Heart right ventricle (tissue), 16 donors: ENCODE measurements around the gene EHMT1. TPM values are rescaled to one million over a fixed set of nuclear protein-coding genes. Genes with fewer than 3 reads are reported as not detected.
A peak's percentile ranks its signal among the peaks of the same experiment; 100 is the strongest.

Experiments
- ATAC-seq, 8 donors: fragments of 200-7000 bp; cut with Tn5 transposase; one replicate each; pipeline ENCODE4 v1.9.1; 2020; ENCODE audit warnings: mild to moderate bottlenecking in 8 of 8, moderate library complexity in 8 of 8, moderate number of reproducible peaks in 1 of 8
- DNase-seq, 2 donors: peaks; one replicate each; pipeline ENCODE4 v3.0.0-alpha.2; 2020
- H3K27ac ChIP-seq, 10 donors: fragments of 200-600 bp; sonication (generic) in 2 of 10; one replicate each; pipeline versions ENCODE4 v1.5.0 to v1.8.0; 2020 to 2022; ENCODE audit warnings: mild to moderate bottlenecking in 3 of 10
- H3K27me3 ChIP-seq, 7 donors: fragments of 200-600 bp; one replicate each; pipeline ENCODE4 v1.8.0; 2021 to 2022; ENCODE audit warnings: mild to moderate bottlenecking in 2 of 7
- H3K36me3 ChIP-seq, 9 donors: fragments of 200-600 bp; sonication (generic) in 1 of 9; one replicate each; pipeline versions ENCODE4 v1.5.0 to v1.8.0; 2020 to 2022; ENCODE audit warnings: mild to moderate bottlenecking in 2 of 9
- H3K4me1 ChIP-seq, 9 donors: fragments of 200-600 bp; sonication (generic) in 1 of 9; one replicate each; pipeline versions ENCODE4 v1.5.0 to v1.8.0; 2020 to 2022; ENCODE audit warnings: mild to moderate bottlenecking in 4 of 9
- H3K4me3 ChIP-seq, 10 donors: fragments of 200-600 bp; sonication (generic) in 2 of 10; one replicate each; pipeline versions ENCODE4 v1.5.0 to v1.8.0; 2020 to 2022; ENCODE audit warnings: mild to moderate bottlenecking in 7 of 10, moderate library complexity in 2 of 10
- H3K9me3 ChIP-seq, 11 donors: fragments of 200-600 bp in 10 of 11; sonication (generic) in 2 of 11; one replicate each; pipeline versions ENCODE4 v1.5.0 to v1.8.0; 2013 to 2022; ENCODE audit warnings: mild to moderate bottlenecking in 2 of 11, control low read depth in 1 of 11, moderate library complexity in 1 of 11
- CTCF ChIP-seq, 9 donors: fragments of 200-600 bp; sonication (generic) in 2 of 9; IDR thresholded peaks; one replicate each; pipeline versions ENCODE4 v1.5.0 to v1.8.0; 2021 to 2022; ENCODE audit warnings: antibody characterized with exemption in 9 of 9, mild to moderate bottlenecking in 5 of 9, moderate library complexity in 1 of 9
- WGBS, 2 donors: extraction: QIAGEN DNeasy Blood & Tissue Kit; methylation state at CpG; one replicate each; pipeline ENCODE4 v1.1.7; 2013; ENCODE audit warnings: inconsistent platforms in 1 of 2; 5-methylcytosine and 5-hydroxymethylcytosine counted together
- intact Hi-C, 10 donors: fragments of 100-400 bp; cut with DNase I; formaldehyde crosslinking; loops; one replicate each; pipeline versions ENCODE4 v1.11.1 to v1.14.2; 2022
- polyA plus RNA-seq, 2 donors: library from polyadenylated mRNA; stranded (reverse); fragments of 200-250 nt; gene quantifications; one replicate each; pipeline ENCODE4 v1.2.3, GENCODE V29; 2013
- total RNA-seq, 10 donors: library from RNA; stranded (reverse); fragmentation: NEBNext Ultra II Directional in 3 of 10; extraction: Animal tissue kit (Norgen Biotek cat#: 25700) in 3 of 10; gene quantifications; one replicate each; pipeline versions ENCODE4 v1.2.1 to v1.2.4, GENCODE V29; 2021 to 2023
- donor health status: Arrhythmogenic right ventricular cardiomyopathy.
- donor health status: ischemic (EF 13 %, LVEDD 7.1; RV severe dilation, severe dysfunction).
- donor health status: healthy with polysubstance abuse.
- donor health status: DM: no; HTN: yes; CAD: no.
- donor health status: DM: no; HTN: no; CAD: no.
- donor health status: ischemic (EF 25% LVEDD 6.9; RV normal size, moderate dysfunction).
- donor health status: ischemic (EF 25% LVEDD 5.7; RV mildly dilated, moderate dysfunction).
- donor health status: healthy.
- donor health status: DM: yes; HTN: yes; CAD: no.
- donor health status: Ischemic cardiomyopathy.
- donor health status: ischemic (EF 35%, LVEDD 5.7; RV mildly dilated, moderate dysfunction).
- donor health status: nonischemic (EF 11% LVEDD 7.7; RV severe dilation, severe dysfunction).
- donor health status: DM: yes; HTN: yes; CAD: no.
- donor health status: PGD.
- donor health status: ischemic (EF 29% LVEDD 5.4; RV normal size, mild dysfunction).
- donor health status: nonischemic (EF 23%, LVEDD 6.1; RV moderate dilation, normal function).

Gene EHMT1
- total and polyA plus RNA-seq, 12 donors: 19.6 to 45.1 (median 31.1) TPM

GRCh38 chr9:137825324-137825989 is 206.7 kb downstream of the EHMT1 start:
- no peak for TF ChIP-seq CTCF (IDR thresholded peaks at IDR 0.05)
- no peaks in the 10 kb centered on the region for H3K4me1 ChIP-seq
- intact Hi-C loops: no loop called here
- H3K9me3 ChIP-seq: peaks cover 0 to 17% (median 5%) of the 10 kb centered on the region in 11 donors
- no peaks in the 10 kb centered on the region for H3K27me3 ChIP-seq
- 94% methylated on average over 13 of the region's 13 CpGs for WGBS, 2 donors
- H3K36me3 ChIP-seq: peaks cover 0 to 84% (median 42%) of the 10 kb centered on the region in 9 donors
- no peak overlapping the region for H3K4me3 ChIP-seq
- no peak overlapping the region for H3K27ac ChIP-seq
- DNase-seq (no peak), ATAC-seq (no peak)

- Histone ChIP-seq H3K27ac (no peak overlapping the region), H3K9me3 (peaks cover 0 to 5% (median 0%) of the 10 kb centered on the region in 11 donors), H3K4me1 (no peaks in the 10 kb centered on the region), H3K36me3 (peaks cover 0 to 80% (median 36%) of the 10 kb centered on the region in 9 donors), H3K27me3 (no peaks in the 10 kb centered on the region), H3K4me3 (no peak overlapping the region)
- no peak for TF ChIP-seq CTCF (IDR thresholded peaks at IDR 0.05)
- peak in 3 of 8 donors; percentile 8 to 49 (median 9) for ATAC-seq
- 96 to 97% methylated on average over 20 of the region's 20 CpGs for WGBS, 2 donors
- intact Hi-C loops: no loop called here
- DNase-seq: no peak
Observed at GRCh38 chr9:137827908-137828526, 209.2 kb downstream of the EHMT1 start.

- DNase-seq: no peak
- peak in 3 of 8 donors; percentile 17 to 28 (median 26) for ATAC-seq
- intact Hi-C loops: no loop called here
- Histone ChIP-seq H3K4me3 (no peak overlapping the region), H3K9me3 (peaks cover 0 to 5% (median 0%) of the 10 kb centered on the region in 11 donors), H3K27me3 (no peaks in the 10 kb centered on the region), H3K36me3 (peaks cover 0 to 86% (median 36%) of the 10 kb centered on the region in 9 donors), H3K4me1 (no peaks in the 10 kb centered on the region), H3K27ac (no peak overlapping the region)
- TF ChIP-seq CTCF (IDR thresholded peaks at IDR 0.05): no peak
- WGBS, 2 donors: 87 to 89% methylated on average over 21 of the region's 21 CpGs
Observed at GRCh38 chr9:137828527-137829259, 209.9 kb downstream of the EHMT1 start.

GRCh38 chr9:137829260-137829996 is 210.6 kb downstream of the EHMT1 start:
- Histone ChIP-seq H3K36me3 (peaks cover 0 to 86% (median 31%) of the 10 kb centered on the region in 9 donors), H3K27ac (no peak overlapping the region)
- ATAC-seq: no peak

More at GRCh38 chr9:137829260-137829996, 210.6 kb downstream of the EHMT1 start:
- Histone ChIP-seq H3K4me3 (no peak overlapping the region), H3K4me1 (no peaks in the 10 kb centered on the region), H3K27me3 (no peaks in the 10 kb centered on the region), H3K9me3 (peaks cover 0 to 5% (median 0%) of the 10 kb centered on the region in 11 donors)
- DNase-seq: no peak
- TF ChIP-seq CTCF (IDR thresholded peaks at IDR 0.05): no peak
- WGBS, 2 donors: 94 to 95% methylated on average over 14 of the region's 14 CpGs
- intact Hi-C loops: no loop called here
